OCI-LY1 (cell line): ENCODE measurements around the gene RAD51B.

ENCODE experiments used
- H2AFZ ChIP-seq: fragments of 200-600 bp; sonication (generic), shearing (Covaris generic); 2 replicates; pipeline ENCODE4 v1.6.0; 2014; ENCODE audit warnings: antibody characterized with exemption, mild to moderate bottlenecking, low read length
- H3F3A ChIP-seq: fragments of 200-600 bp; sonication (generic), shearing (Covaris generic); 2 replicates; pipeline ENCODE4 v1.6.0; 2014; ENCODE audit warnings: mild to moderate bottlenecking, antibody characterized with exemption, low read length, moderate library complexity; ENCODE audit not compliant: insufficient read depth
- H3K27ac ChIP-seq: fragments of 200-600 bp; sonication (generic); 2 replicates; pipeline ENCODE4 v1.5.1; 2014; ENCODE audit warnings: low read length, mixed run types, mild to moderate bottlenecking, low read depth; ENCODE audit not compliant: poor library complexity, severe bottlenecking
- H3K27me3 ChIP-seq: fragments of 200-600 bp; sonication (generic); 2 replicates; pipeline ENCODE4 v1.6.0; 2014; ENCODE audit warnings: antibody characterized with exemption, mild to moderate bottlenecking, low read length, moderate library complexity; ENCODE audit not compliant: insufficient read depth
- H3K36me3 ChIP-seq: fragments of 200-600 bp; sonication (generic); 2 replicates; pipeline ENCODE4 v1.6.1; 2014; ENCODE audit warnings: mild to moderate bottlenecking, antibody characterized with exemption, low read length, moderate library complexity, mixed read lengths; ENCODE audit not compliant: insufficient read depth
- H3K4me1 ChIP-seq: fragments of 200-600 bp; sonication (generic); 2 replicates; pipeline ENCODE4 v1.5.1; 2014; ENCODE audit warnings: mild to moderate bottlenecking, low read length, moderate library complexity; ENCODE audit not compliant: insufficient read depth, severe bottlenecking
- H3K4me2 ChIP-seq: fragments of 200-600 bp; sonication (generic), shearing (Covaris generic); 2 replicates; pipeline ENCODE4 v1.6.1; 2014; ENCODE audit warnings: low read length
- H3K4me3 ChIP-seq: fragments of 200-600 bp; sonication (generic); 2 replicates; pipeline ENCODE4 v1.5.1; 2014; ENCODE audit warnings: low read length, low read depth, mild to moderate bottlenecking, mixed read lengths; ENCODE audit not compliant: poor library complexity, severe bottlenecking
- H3K79me2 ChIP-seq: fragments of 200-600 bp; shearing (Covaris generic); 2 replicates; pipeline ENCODE4 v1.6.1; 2016; ENCODE audit warnings: mixed run types, low read length, mixed read lengths; ENCODE audit not compliant: insufficient read depth
- H3K9ac ChIP-seq: fragments of 200-600 bp; sonication (generic), shearing (Covaris generic); 2 replicates; pipeline ENCODE4 v1.6.1; 2014; ENCODE audit warnings: mild to moderate bottlenecking, low read length, mixed read lengths
- H3K9me2 ChIP-seq: fragments of 200-600 bp; sonication (generic), shearing (Covaris generic); 2 replicates; pipeline ENCODE4 v1.6.1; 2014; ENCODE audit warnings: low read depth, mild to moderate bottlenecking, low read length, mixed read lengths
- H3K9me3 ChIP-seq: fragments of 200-600 bp; shearing (Covaris generic); 2 replicates; pipeline ENCODE4 v1.6.1; 2014; ENCODE audit warnings: low read length, mixed read lengths
- H4K20me1 ChIP-seq: fragments of 200-600 bp; sonication (generic), shearing (Covaris generic); 2 replicates; pipeline ENCODE4 v1.6.0; 2016; ENCODE audit warnings: mild to moderate bottlenecking, low read length; ENCODE audit not compliant: insufficient read depth
- EZH2 ChIP-seq: fragments of 200-600 bp; sonication (generic), shearing (Covaris generic); IDR thresholded peaks from 2 replicates; pipeline ENCODE4 v1.8.0; 2017; ENCODE audit warnings: borderline replicate concordance, mixed run types, mild to moderate bottlenecking, antibody characterized with exemption, low read length, moderate library complexity, mixed read lengths
- TF ChIP-seq, protein P1 (sequence below): fragments of 200-600 bp; sonication (generic), shearing (Covaris generic); IDR thresholded peaks from 2 replicates; pipeline ENCODE4 v1.5.1; 2017; ENCODE audit warnings: mild to moderate bottlenecking, antibody characterized with exemption, low read length, moderate library complexity, mixed read lengths

RAD51B gene

DNA sequence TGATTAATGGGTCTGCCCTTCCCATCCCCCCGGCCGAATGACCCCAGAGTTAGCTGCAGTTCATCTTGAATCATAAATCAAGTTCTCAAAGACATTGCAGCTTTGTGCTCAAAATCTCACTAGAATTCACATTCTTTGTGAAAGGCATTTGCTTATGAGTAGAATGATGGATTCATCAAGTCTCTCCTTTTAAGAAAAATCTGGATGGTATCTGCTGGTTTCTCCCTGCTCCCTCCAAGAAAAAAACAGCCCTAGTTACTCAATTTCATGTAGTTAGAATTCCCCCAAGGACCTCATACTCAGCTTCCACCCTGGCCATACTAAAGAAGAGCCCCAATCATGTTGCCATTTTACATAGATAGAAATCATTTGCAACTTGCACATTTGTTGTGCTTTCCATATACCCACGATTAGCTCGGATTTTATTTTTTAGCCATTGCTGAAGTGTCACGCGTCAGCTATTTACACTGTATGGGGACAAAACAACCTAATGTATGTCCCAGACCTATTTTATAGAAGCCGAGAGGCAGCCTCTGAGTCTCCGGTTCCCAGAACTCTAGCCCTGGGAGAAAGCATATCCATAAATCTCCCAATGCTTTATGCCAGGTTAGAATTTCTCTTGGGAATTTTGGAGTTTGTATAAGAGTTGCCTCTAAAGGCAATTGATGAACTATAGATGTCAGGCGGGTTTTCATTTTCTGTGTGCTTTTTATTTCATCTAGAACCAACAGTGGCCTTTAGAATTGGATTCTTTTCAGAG lies 673.8 kb downstream of the RAD51B start:
- Histone ChIP-seq H3K9me3 (no peaks in the 10 kb centered on the region), H3K79me2 (no peaks in the 10 kb centered on the region), H3F3A (no peaks in the 10 kb centered on the region), H3K9me2 (no peaks in the 10 kb centered on the region), H3K4me3 (no peak overlapping the region), H3K4me2 (no peak overlapping the region), H3K36me3 (no peaks in the 10 kb centered on the region), H3K9ac (no peak overlapping the region), H3K27me3 (no peaks in the 10 kb centered on the region), H2AFZ (no peak overlapping the region), H4K20me1 (no peaks in the 10 kb centered on the region), H3K4me1 (peaks cover 7% of the 10 kb centered on the region), H3K27ac (no peak overlapping the region)
- TF ChIP-seq EZH2: no peak
- TF ChIP-seq, protein P1, sequence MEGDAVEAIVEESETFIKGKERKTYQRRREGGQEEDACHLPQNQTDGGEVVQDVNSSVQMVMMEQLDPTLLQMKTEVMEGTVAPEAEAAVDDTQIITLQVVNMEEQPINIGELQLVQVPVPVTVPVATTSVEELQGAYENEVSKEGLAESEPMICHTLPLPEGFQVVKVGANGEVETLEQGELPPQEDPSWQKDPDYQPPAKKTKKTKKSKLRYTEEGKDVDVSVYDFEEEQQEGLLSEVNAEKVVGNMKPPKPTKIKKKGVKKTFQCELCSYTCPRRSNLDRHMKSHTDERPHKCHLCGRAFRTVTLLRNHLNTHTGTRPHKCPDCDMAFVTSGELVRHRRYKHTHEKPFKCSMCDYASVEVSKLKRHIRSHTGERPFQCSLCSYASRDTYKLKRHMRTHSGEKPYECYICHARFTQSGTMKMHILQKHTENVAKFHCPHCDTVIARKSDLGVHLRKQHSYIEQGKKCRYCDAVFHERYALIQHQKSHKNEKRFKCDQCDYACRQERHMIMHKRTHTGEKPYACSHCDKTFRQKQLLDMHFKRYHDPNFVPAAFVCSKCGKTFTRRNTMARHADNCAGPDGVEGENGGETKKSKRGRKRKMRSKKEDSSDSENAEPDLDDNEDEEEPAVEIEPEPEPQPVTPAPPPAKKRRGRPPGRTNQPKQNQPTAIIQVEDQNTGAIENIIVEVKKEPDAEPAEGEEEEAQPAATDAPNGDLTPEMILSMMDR: no peak

DNA sequence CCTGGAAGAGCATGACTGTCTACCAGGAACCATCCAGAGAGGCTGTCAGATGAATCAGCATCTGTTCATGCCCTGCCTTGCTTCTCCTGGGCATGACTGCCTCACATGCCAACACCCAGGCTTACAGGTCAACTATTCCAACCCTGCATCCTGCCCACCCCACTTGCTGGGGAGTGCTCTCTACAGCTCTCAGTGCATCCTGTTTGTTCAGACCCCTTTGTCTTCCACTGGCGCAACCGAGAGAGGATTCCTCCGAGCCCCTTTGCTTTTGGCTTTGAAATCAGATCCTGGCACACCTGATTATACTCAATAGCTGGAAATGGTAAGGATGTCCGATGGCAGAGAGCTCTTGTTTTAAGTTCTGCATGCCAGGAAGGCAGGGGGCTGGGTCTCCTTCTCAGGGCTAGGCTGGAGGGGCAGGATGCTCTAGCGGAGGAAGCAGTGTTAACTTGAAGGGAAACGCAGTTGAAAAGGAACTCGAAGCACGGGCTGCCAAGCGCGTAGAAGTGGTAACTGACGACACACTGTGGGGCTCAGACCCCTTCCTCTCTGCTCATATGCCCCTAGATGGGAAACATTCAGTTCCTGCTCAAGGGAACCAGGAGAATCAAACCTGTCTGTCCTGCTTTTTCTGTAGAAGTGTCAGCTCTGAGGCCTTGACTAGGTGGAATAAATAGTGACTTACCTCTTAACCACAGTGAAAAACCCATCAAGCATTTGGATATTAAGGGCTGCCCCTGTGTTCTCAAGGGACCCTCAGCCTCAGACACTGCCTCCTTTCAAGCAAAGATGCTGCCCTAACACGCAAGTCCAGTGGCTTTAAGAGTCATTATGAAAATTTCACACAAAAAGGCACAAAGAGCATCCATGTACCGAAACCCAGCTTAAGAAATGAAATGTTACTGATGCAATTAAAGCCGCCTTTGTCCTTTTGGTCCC lies 675.8 kb downstream of the RAD51B start:
- no peaks in the 10 kb centered on the region for H3K79me2 ChIP-seq
- H3K4me3 ChIP-seq: no peak overlapping the region
- no peaks in the 10 kb centered on the region for H3K36me3 ChIP-seq
- peaks cover 21% of the 10 kb centered on the region for H3K4me1 ChIP-seq
- no peaks in the 10 kb centered on the region for H3K9me2 ChIP-seq
- H3F3A ChIP-seq: no peaks in the 10 kb centered on the region
- no peaks in the 10 kb centered on the region for H3K27me3 ChIP-seq
- no peaks in the 10 kb centered on the region for H4K20me1 ChIP-seq
- no peak overlapping the region for H3K27ac ChIP-seq
- TF ChIP-seq, protein P1: no peak
- TF ChIP-seq EZH2: no peak
- no peak overlapping the region for H2AFZ ChIP-seq
- H3K9ac ChIP-seq: no peak overlapping the region
- H3K9me3 ChIP-seq: no peaks in the 10 kb centered on the region
- no peak overlapping the region for H3K4me2 ChIP-seq

DNA sequence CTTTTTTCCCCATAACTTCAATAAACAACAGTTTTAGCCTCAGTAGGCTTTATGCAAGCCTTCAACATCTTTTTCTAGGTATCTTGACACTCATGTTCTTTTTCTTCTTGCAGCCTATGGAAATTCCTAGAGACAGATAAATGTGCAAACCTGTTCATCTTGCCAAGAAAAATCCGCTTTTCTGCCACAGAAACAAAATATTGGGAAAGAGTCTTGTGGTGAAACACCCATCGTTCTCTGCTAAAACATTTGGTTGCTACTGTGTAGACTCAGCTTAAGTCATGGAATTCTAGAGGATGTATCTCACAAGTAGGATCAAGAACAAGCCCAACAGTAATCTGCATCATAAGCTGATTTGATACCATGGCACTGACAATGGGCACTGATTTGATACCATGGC lies 677.4 kb downstream of the RAD51B start:
- Histone ChIP-seq H3K79me2 (no peaks in the 10 kb centered on the region), H3K9ac (no peak overlapping the region), H3K4me2 (no peak overlapping the region)

More for the DNA sequence above, 677.4 kb downstream of the RAD51B start:
- H2AFZ ChIP-seq: no peak overlapping the region
- no peaks in the 10 kb centered on the region for H4K20me1 ChIP-seq
- TF ChIP-seq, protein P1: no peak
- no peak for TF ChIP-seq EZH2
- peaks cover 37% of the 10 kb centered on the region for H3K4me1 ChIP-seq
- no peaks in the 10 kb centered on the region for H3F3A ChIP-seq
- no peaks in the 10 kb centered on the region for H3K36me3 ChIP-seq
- H3K27me3 ChIP-seq: no peaks in the 10 kb centered on the region
- H3K9me3 ChIP-seq: no peaks in the 10 kb centered on the region
- no peaks in the 10 kb centered on the region for H3K9me2 ChIP-seq
- H3K4me3 ChIP-seq: no peak overlapping the region
- no peak overlapping the region for H3K27ac ChIP-seq
